ENCODE data around the gene MAEA.

Gene MAEA

GRCh38 chr4:1349359-1350168 is 59.9 kb downstream of the MAEA start:
- no peak for FAIRE-seq
- no peak for DNase-seq (ENCODE audit: insufficient read length, low spot score)

DNA sequence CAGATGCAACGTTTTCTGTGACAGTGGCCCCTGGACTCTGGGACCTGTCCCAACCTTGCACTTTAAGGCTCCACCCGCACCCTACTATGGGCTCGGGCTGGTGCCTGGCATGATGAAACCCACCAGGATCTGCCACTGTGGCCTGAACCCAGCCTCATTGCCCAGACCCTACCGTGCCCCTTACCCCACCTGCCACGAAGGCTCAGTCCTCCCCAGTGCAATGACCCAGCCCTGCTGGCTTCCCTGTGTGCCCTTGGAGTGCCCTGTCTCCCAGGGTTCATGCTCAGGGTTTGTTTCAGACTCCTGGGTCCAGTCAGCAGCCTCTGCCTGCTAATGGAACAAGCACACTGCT is 60.5 kb downstream of the MAEA start:
- no peak for DNase-seq (ENCODE audit: insufficient read length, low spot score)
- no peak for FAIRE-seq

DNA sequence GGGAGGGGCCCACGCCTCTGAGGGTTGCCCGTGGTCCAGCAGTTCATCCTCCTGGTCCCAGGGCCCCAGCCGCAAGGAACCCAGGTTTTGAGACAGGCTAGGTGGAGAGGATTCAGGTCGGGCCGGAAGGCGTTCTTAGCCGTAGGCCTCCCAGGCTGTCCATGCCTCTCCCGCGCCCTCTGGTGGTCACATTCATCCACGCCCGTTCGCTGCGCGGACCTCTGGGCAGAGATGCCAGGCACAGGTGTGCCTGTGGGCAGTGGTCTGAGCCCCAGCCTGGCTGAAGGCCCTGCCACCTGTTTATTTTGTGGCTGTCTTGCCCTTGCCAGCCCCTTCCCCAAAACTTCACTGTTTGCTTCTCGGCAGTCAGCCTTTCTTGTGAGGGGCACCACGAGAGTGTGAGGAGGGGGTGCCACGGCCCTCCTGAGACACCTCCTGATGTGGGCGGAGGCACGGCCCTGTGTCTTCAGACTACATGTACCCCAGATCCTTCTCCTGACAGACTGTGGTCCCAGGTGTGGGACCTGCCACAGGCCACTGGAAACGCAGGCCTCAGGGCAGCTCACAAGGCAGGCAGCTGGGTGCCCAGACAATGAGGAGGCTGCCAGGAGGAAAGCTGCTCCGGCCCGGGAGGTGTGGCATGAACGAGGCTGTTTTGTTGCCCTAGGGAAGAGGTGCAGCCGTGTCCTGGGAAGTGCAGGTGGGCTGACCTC is 62.3 kb downstream of the MAEA start:
- peak; percentile 96 for FAIRE-seq
- peak; percentile 82 for DNase-seq (ENCODE audit: insufficient read length, low spot score)

DNA sequence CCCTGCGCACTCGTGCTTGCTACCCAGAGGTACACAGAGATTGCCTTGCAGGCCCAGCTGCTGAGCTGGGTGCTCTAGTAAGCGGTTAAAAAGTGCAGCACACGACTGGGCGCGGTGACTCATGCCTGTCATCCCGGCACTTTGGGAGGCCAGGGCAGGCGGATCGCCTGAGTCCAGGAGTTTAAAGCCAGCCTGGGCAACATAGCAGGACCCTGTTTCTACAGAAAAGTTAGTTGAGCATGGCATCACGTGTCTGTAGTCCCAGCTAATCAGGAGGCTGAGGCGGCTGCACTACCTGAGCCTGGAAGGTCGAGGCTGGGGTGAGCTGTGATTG is 62.8 kb downstream of the MAEA start:
- DNase-seq (ENCODE audit: insufficient read length, low spot score): no peak
- FAIRE-seq: no peak

GRCh38 chr4:1353186-1354055 is 63.7 kb downstream of the MAEA start:
- FAIRE-seq: peak; percentile 44
- DNase-seq (ENCODE audit: insufficient read length, low spot score): no peak

- DNase-seq (ENCODE audit: insufficient read length, low spot score): no peak
- no peak for FAIRE-seq
These were observed 64.7 kb downstream of the MAEA start for GRCh38 chr4:1354136-1354982.

- no peak for FAIRE-seq
- DNase-seq (ENCODE audit: insufficient read length, low spot score): no peak
These were observed 65.2 kb downstream of the MAEA start for GRCh38 chr4:1354983-1355275.

GRCh38 chr4:1355378-1355777 is 65.7 kb downstream of the MAEA start:
- no peak for FAIRE-seq
- DNase-seq (ENCODE audit: insufficient read length, low spot score): no peak

DNA sequence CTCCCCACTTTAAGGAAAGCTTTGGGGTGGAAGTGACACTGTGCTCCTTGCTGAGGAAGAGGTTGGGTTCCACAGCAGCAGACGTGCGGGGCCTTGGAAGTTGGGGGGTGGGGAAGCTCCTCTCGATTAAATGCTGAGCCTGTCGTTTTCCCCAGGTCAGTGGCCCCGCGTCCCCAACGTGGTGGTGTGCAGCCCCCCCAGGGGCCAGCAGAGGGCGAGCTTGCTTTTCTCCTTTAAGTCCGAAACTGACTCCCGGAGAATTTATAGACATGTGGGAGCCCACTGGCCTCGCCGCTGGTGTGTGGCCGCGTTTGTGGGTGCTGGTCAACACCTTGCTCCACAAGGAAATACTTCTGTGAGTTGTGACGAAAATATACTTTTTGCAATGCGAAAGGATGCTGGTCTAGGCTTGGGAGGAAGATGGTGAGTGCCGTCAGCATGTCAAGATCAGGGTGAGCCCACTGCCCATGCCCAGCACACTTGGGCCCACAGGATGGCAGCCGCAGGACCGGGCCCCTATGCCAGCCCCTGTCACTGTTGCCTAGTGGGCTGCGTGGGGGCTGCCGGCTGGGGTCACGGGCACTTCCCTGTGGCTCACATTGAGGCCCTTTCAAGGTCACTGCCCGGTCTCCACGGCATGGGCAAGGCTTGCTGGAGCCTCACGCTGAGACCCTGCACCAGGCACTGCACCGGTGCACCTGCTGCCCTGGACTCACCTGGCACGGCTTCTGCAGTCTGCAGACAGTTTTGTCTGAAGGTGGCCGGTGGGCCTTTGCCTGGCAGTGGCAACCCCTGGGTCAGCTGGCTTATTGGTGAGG is 66.7 kb downstream of the MAEA start:
- FAIRE-seq (no peak), DNase-seq (ENCODE audit: insufficient read length, low spot score) (peak; percentile 67)

DNA sequence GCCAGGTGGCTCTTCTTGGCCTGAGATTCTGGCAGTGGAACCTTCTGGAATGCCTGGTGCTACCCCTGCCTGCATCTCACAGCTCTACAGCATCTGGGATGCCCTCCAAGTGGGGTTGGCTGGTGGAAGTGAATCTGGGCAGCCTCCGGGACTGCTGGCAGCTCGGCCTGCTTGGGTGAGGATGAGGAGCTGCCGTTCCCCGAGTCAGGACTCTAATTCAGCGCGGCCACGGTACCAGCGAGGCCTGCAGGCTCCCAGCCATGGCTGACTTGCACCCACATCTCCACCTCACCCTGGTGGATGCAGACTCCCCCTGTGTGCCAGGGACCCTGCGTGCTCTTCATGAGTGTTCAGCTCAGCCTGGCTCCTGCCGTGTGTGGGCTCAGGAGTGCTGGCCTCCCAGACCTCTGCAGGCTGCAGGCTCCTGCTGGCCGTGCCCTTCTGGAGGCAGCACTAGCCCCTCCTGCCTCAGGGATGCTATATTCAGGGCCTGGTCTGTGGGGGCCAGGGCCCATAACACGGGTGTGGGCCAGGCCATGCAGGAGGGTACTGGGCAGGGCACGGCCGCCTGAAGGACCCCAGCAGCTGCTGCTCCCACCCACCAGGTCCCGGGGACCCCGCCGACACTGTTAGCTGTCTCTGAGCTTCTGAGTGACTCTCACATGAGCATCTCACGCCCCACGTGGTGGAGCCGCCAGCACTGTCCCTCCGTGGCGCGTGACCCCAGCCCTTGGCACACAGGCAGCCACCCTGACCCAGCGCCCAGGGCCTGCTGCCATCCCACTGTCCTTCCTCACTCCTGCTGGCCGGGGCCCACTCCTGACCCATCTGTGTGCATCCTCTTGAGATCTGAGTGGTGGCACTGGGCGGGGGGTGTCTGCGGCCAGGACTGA is 67.9 kb downstream of the MAEA start:
- DNase-seq (ENCODE audit: insufficient read length, low spot score) (no peak), FAIRE-seq (no peak)

DNA sequence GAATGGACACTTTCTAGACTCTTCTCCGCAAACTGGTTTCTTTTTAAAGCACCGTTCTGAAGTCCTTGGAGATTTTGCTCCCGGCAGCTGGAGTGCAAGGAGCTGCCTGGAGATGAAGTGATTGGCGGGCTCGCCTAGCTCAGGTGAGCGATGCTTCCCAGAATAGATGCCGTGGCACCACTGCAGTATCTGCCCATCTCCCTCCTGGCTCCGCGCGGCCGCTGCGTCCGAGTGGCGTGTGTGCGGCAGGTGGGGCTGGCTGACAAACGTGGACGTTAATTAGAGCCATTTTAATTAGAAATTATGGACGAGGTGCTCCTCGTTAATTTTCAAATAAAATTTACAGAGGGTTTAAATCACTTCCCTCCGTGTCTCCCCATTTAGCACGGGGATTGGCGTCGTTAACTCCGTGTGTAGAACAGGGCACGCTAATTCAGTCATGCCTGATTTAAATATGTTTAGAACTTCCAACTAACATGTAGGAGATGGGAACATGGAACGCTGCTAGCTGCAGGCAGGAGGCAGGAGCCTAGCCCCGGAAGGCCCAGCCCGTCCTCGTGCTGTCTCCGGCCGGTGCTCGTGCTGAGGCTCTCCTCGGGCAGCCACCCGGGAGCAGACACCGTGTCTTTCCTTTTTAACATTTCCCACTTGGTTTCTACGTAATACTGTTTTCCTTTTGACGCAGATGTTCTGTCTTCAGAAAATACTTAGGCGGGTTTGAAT is 68.9 kb downstream of the MAEA start:
- DNase-seq (ENCODE audit: insufficient read length, low spot score) (no peak), FAIRE-seq (no peak)

- FAIRE-seq (no peak), DNase-seq (ENCODE audit: insufficient read length, low spot score) (no peak)
These were observed 69.4 kb downstream of the MAEA start for GRCh38 chr4:1359144-1359501.

DNA sequence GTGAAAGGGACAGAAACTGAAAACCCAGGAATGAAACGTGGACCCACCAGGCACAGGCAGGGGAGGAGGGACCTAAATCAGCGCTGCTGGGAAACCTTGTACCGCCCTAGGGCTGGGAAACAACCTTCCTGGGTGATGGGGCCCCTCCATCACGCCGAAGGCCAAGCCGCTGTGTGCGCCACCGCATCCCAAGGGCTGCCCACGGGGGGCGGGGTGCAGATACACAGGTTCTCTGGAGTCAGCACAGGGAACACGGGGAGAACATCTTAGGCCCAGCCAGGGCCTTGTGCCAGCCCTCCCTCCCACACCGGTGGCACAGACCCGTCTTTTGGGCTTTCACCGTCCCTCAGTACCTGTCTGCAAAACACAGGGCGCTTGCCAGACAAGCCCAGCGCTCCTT is 70.3 kb downstream of the MAEA start:
- FAIRE-seq (no peak), DNase-seq (ENCODE audit: insufficient read length, low spot score) (no peak)

- no peak for FAIRE-seq
- no peak for DNase-seq (ENCODE audit: insufficient read length, low spot score)
These were observed 71.0 kb downstream of the MAEA start for GRCh38 chr4:1360423-1361283.

DNA sequence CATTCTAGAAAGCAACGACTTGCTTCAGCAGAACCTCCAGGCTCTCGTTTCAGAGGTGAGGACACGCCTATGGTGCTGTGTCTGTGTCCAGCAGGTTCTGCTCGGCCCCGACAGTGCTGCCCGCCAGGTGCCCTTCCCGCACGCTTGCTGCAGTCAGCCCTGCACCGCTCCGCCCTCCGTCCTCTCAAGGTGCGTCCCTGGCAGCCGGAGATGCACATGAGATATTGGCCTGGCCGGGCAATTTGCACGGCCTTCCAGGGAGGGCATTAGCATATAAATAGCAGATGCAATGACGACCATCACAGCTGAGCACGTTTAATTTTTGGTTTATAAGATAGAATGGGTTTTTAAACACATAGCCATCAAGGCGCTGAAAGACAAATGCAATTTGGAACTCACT is 71.7 kb downstream of the MAEA start:
- FAIRE-seq (no peak), DNase-seq (ENCODE audit: insufficient read length, low spot score) (no peak)

DNA sequence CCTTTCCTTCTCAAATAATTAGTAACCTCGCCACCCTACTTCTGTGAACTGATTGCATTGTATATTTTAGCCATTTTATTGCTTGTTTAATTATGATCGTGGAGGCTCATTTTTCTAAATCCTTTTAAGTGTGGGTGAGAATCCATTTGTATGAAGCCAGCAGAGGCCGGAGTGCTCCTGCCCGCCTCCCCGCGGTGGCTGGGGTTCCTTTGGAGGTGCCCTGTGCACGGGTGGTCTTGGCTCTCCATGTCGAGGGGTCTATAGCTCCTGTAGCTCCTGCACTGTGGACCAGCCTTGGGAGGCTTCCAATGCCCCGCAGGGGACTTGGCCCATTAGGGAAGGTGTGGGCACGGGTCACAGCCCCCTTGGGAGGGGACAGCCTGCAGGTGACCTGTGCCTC is 72.4 kb downstream of the MAEA start:
- FAIRE-seq (no peak), DNase-seq (ENCODE audit: insufficient read length, low spot score) (no peak)

- DNase-seq (ENCODE audit: insufficient read length, low spot score): no peak
- FAIRE-seq: no peak
These were observed 72.8 kb downstream of the MAEA start for GRCh38 chr4:1362521-1362920.

- DNase-seq (ENCODE audit: insufficient read length, low spot score): no peak
- no peak for FAIRE-seq
These were observed 73.8 kb downstream of the MAEA start for GRCh38 chr4:1363513-1363912.

Data from HTR-8/SVneo (cell line).